Measurements from ENCODE around the gene SNTA1.
"Not testable (repeated sequence)": the region's sequence is repeated elsewhere in the genome, so short reads cannot be mapped to it uniquely, and the experiment has no call there.

SNTA1 gene

DNA sequence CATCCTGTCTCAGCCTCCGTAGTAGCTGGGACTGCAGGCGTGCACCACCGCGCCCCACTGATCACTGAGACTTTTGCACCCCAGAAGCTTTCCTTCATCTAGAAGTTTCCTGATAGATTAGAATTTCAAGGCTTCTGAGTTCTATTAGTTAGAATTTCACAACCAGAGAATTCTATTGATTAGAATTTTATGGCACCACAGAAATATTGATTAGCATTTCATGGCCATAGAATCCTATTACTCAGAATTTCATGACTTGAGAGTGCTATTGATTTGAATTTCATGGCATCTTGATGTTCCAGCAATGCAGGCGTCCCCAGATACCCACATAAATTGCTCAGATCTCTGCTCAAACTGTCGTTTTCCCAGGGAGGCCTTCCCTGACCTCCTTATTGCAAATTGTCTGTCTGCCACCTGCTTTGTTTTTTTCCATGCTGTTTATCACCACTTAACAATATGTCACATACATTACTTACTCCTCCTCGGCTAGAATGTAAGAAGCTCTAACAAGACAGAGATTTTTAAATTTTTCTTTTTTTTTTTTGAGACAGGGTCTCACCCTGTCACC, 29.4 kb upstream of the SNTA1 start:
- H3K4me3 ChIP-seq, result no peak overlapping the region
- no peak overlapping the region for H3K27ac ChIP-seq
- no peak for TF ChIP-seq EZH2 (IDR thresholded peaks at IDR 0.05)
- no peak for TF ChIP-seq POLR2AphosphoS5 (IDR thresholded peaks at IDR 0.05; ENCODE audit: borderline replicate concordance, low read depth, low read length)
- TF ChIP-seq FOXP2 (optimal IDR thresholded peaks at IDR 0.05; ENCODE audit: control extremely low read depth, extremely low read length, insufficient read depth), result no peak
- H3K36me3 ChIP-seq (ENCODE audit: insufficient read depth, low read length), result no peaks in the 10 kb centered on the region
- no peak overlapping the region for H3K9ac ChIP-seq (ENCODE audit: insufficient read length)
- DNase-seq (ENCODE audit: low read depth, low spot score), result no peak
- H3K9me3 ChIP-seq (ENCODE audit: low read depth, low read length), result no peaks in the 10 kb centered on the region

- Histone ChIP-seq H3K36me3 (ENCODE audit: insufficient read depth, low read length) (no peaks in the 10 kb centered on the region), H3K9ac (ENCODE audit: insufficient read length) (no peak overlapping the region), H3K9me3 (ENCODE audit: low read depth, low read length) (no peaks in the 10 kb centered on the region), H3K27ac (no peak overlapping the region), H3K4me3 (no peak overlapping the region)
- DNase-seq (ENCODE audit: low read depth, low spot score), result no peak
- TF ChIP-seq EZH2 (IDR thresholded peaks at IDR 0.05) (no peak), FOXP2 (optimal IDR thresholded peaks at IDR 0.05; ENCODE audit: control extremely low read depth, extremely low read length, insufficient read depth) (no peak), POLR2AphosphoS5 (IDR thresholded peaks at IDR 0.05; ENCODE audit: borderline replicate concordance, low read depth, low read length) (no peak)
These were observed 27.3 kb upstream of the SNTA1 start for GRCh38 chr20:33470866-33471265.

DNA sequence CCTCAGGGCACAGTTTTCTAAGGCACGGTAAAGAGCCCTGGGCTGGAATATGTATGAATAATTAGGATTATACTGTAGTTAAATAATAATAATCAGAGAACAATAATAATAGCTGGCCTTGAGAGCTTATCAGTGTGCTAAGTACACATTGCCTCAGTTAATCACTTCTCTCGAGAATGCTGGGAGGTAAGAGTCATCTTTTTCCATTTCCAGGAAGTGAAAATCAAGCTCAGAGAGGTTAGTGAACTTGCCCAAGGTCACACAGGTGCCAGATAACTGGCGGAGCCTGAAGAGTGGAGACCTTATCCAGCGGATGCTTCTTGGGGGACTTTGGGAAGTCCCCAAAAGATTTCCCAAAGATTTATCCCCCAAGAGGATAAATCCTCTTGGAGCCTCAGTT, 26.9 kb upstream of the SNTA1 start:
- Histone ChIP-seq H3K9me3 (ENCODE audit: low read depth, low read length) (no peaks in the 10 kb centered on the region), H3K27ac (no peak overlapping the region), H3K4me3 (no peak overlapping the region), H3K9ac (ENCODE audit: insufficient read length) (no peak overlapping the region), H3K36me3 (ENCODE audit: insufficient read depth, low read length) (no peaks in the 10 kb centered on the region)
- no peak for TF ChIP-seq POLR2AphosphoS5 (IDR thresholded peaks at IDR 0.05; ENCODE audit: borderline replicate concordance, low read depth, low read length)
- TF ChIP-seq FOXP2 (optimal IDR thresholded peaks at IDR 0.05; ENCODE audit: control extremely low read depth, extremely low read length, insufficient read depth), result no peak
- TF ChIP-seq EZH2 (IDR thresholded peaks at IDR 0.05), result no peak
- DNase-seq (ENCODE audit: low read depth, low spot score), result no peak

GRCh38 chr20:33466303-33466646, 22.7 kb upstream of the SNTA1 start:
- no peak for TF ChIP-seq FOXP2 (optimal IDR thresholded peaks at IDR 0.05; ENCODE audit: control extremely low read depth, extremely low read length, insufficient read depth)
- no peak for TF ChIP-seq POLR2AphosphoS5 (IDR thresholded peaks at IDR 0.05; ENCODE audit: borderline replicate concordance, low read depth, low read length)
- no peak for TF ChIP-seq EZH2 (IDR thresholded peaks at IDR 0.05)
- no peak overlapping the region for H3K4me3 ChIP-seq
- H3K9me3 ChIP-seq (ENCODE audit: low read depth, low read length), result no peaks in the 10 kb centered on the region
- no peak overlapping the region for H3K9ac ChIP-seq (ENCODE audit: insufficient read length)
- H3K36me3 ChIP-seq (ENCODE audit: insufficient read depth, low read length), result no peaks in the 10 kb centered on the region
- H3K27ac ChIP-seq, result no peak overlapping the region
- no peak for DNase-seq (ENCODE audit: low read depth, low spot score)

DNA sequence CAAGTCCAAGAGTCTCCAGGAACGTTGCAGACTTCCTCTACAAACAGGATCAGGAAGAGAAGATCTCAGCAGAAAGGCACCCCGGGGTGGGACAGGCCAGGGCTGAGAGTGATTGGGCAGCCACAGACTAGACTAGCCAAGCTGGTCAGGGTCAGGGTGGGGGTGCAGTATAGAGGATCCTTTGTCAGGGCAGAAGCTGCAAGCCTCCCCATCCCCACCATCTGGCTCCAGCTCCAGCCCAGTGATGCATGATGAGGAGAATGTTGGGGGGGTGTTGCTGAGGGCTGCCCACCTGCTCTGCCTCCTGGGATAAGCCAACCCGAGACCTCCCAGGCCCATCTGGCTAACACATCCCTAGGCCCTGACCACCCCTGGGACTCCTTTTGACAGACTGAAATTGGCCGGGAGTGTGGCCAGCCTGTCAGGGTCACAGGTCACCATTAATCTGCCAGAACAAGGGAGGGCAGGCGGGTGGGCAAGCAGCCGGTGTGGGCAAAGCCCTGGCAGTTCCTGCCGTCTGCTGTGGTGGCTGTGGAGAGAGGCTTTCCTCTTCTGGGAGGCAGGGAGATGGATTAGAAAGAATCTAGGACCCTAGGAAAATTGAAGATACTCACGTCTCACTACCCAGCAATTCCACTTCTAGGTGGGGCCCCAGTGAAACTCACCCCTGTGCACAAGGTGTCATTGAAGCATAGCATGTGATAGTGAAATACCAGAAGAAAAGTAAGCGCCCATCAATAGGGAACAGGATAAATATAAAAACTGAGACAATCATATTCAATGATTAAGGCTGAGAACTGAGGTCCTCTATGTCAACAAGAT, 22.1 kb upstream of the SNTA1 start:
- Histone ChIP-seq H3K36me3 (ENCODE audit: insufficient read depth, low read length) (no peaks in the 10 kb centered on the region), H3K9ac (ENCODE audit: insufficient read length) (no peak overlapping the region), H3K9me3 (ENCODE audit: low read depth, low read length) (no peaks in the 10 kb centered on the region), H3K4me3 (no peak overlapping the region), H3K27ac (no peak overlapping the region)
- TF ChIP-seq FOXP2 (optimal IDR thresholded peaks at IDR 0.05; ENCODE audit: control extremely low read depth, extremely low read length, insufficient read depth), result no peak
- TF ChIP-seq POLR2AphosphoS5 (IDR thresholded peaks at IDR 0.05; ENCODE audit: borderline replicate concordance, low read depth, low read length), result no peak
- TF ChIP-seq EZH2 (IDR thresholded peaks at IDR 0.05), result no peak
- no peak for DNase-seq (ENCODE audit: low read depth, low spot score)

GRCh38 chr20:33464759-33465158, 21.2 kb upstream of the SNTA1 start:
- not testable (repeated sequence) for H3K4me3 ChIP-seq; H3K27ac ChIP-seq; H3K9ac ChIP-seq (ENCODE audit: insufficient read length); H3K9me3 ChIP-seq (ENCODE audit: low read depth, low read length); H3K36me3 ChIP-seq (ENCODE audit: insufficient read depth, low read length); DNase-seq (ENCODE audit: low read depth, low spot score)

DNA sequence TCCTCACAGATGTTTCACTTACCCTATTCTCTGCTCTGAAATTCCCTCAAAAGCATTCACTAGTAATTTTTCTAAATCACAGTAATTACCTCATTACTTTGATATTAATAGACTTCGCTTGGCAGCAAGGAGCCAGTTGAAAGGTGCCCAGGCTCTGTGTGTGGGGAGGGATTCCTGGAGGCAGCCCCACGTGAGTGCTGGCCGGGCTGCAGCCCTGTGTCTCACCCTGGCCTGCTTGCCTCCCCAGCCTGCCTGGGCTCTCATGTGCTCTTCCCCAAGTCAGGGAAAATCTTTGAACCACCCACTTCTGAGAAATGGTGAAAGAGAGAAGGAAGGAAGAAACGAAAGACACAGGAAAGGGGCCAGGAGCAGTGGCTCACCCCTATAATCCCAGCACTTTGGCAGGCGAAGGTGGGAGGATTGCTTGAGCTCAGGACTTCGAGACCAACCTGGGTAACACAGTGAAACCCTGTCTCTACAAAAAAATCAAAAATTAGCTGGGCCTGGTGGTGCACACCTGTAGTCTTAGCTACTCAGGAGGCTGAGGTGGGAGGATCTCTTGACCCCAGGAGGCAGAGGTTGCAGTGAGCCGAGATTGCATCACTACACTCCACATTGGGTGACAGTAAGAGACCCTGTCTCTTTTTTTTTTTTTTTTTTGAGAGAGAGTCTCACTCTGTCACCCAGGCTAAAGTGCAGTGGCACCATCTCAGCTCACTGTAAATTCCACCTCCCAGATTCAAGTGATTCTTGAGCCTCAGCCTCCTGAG, 20.0 kb upstream of the SNTA1 start:
- Histone ChIP-seq H3K36me3 (ENCODE audit: insufficient read depth, low read length) (no peaks in the 10 kb centered on the region), H3K9ac (ENCODE audit: insufficient read length) (no peak overlapping the region), H3K4me3 (no peak overlapping the region), H3K9me3 (ENCODE audit: low read depth, low read length) (no peaks in the 10 kb centered on the region), H3K27ac (no peak overlapping the region)
- no peak for DNase-seq (ENCODE audit: low read depth, low spot score)
- TF ChIP-seq POLR2AphosphoS5 (IDR thresholded peaks at IDR 0.05; ENCODE audit: borderline replicate concordance, low read depth, low read length), result no peak
- no peak for TF ChIP-seq EZH2 (IDR thresholded peaks at IDR 0.05)
- TF ChIP-seq FOXP2 (optimal IDR thresholded peaks at IDR 0.05; ENCODE audit: control extremely low read depth, extremely low read length, insufficient read depth), result no peak

GRCh38 chr20:33460711-33461110, 17.1 kb upstream of the SNTA1 start:
- Histone ChIP-seq H3K27ac (no peak overlapping the region), H3K4me3 (no peak overlapping the region), H3K9me3 (ENCODE audit: low read depth, low read length) (no peaks in the 10 kb centered on the region), H3K9ac (ENCODE audit: insufficient read length) (no peak overlapping the region), H3K36me3 (ENCODE audit: insufficient read depth, low read length) (no peaks in the 10 kb centered on the region)
- TF ChIP-seq EZH2 (IDR thresholded peaks at IDR 0.05), result no peak
- no peak for DNase-seq (ENCODE audit: low read depth, low spot score)
